ENCODE data around the gene CD302.
A peak's percentile ranks its signal among the peaks of the same experiment; 100 is the strongest.

The CD302 gene, protein sequence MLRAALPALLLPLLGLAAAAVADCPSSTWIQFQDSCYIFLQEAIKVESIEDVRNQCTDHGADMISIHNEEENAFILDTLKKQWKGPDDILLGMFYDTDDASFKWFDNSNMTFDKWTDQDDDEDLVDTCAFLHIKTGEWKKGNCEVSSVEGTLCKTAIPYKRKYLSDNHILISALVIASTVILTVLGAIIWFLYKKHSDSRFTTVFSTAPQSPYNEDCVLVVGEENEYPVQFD

DNA sequence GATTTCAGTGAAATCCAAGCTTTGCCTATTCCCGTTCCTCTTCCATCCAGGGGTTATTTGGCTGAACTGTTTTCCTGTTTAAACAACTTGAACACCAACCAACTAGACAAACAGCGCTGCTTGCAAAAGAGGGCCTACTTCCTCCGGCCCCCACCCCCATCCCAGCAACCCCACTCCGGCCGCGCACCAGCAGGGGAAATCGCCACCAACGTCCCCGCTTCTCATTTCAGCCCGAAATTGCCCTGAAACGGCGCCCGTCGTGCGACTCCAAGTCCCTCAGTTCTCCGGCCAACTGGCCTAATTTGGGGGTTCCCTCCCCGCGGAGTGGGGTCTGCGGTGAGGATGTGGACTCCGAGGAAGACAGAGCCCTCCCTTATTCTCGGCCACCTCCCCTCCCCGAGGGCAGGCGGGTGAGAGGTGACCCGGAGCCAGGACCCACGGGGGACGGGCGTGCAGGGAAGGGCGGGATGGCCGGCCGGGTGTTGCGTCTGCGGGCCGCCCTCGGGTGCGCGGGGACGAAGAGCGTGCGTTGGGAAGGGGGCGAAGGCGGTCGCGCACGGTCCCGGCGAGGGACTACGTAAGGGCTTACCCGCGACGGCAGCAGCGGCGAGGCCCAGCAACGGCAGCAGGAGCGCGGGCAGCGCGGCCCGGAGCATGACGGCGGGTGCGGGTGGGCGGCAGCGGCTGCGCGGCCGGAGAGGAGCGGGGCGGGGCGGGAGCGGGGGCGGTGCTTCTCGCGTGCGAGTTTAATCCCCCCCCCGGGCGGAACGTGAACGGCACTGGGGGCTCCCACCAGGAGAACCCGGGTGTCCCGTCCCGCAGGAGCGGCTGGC, at the start of gene CD302:
Gene CD302 (minus strand): TSS at position 666 of the 833 bp plus-strand sequence. CDS start 10 bp downstream, at position 656.
- peak within 1 kb of the TSS; percentile 46 for H3K27ac ChIP-seq
- H3K4me3 ChIP-seq (ENCODE audit: low read depth, low read length), result peak within 1 kb of the TSS; percentile 96
- no peaks in the 10 kb centered on the region for H3K27me3 ChIP-seq (ENCODE audit: insufficient read depth, low read depth, severe bottlenecking)
- no peaks in the 10 kb centered on the region for H3K9me3 ChIP-seq (ENCODE audit: severe bottlenecking)
- no peaks in the 10 kb centered on the region for H3K36me3 ChIP-seq
- TF ChIP-seq, protein P1, sequence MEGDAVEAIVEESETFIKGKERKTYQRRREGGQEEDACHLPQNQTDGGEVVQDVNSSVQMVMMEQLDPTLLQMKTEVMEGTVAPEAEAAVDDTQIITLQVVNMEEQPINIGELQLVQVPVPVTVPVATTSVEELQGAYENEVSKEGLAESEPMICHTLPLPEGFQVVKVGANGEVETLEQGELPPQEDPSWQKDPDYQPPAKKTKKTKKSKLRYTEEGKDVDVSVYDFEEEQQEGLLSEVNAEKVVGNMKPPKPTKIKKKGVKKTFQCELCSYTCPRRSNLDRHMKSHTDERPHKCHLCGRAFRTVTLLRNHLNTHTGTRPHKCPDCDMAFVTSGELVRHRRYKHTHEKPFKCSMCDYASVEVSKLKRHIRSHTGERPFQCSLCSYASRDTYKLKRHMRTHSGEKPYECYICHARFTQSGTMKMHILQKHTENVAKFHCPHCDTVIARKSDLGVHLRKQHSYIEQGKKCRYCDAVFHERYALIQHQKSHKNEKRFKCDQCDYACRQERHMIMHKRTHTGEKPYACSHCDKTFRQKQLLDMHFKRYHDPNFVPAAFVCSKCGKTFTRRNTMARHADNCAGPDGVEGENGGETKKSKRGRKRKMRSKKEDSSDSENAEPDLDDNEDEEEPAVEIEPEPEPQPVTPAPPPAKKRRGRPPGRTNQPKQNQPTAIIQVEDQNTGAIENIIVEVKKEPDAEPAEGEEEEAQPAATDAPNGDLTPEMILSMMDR (IDR thresholded peaks at IDR 0.05; ENCODE audit: low read depth, low read length), result no peak
- peak; percentile 74 for DNase-seq

DNA sequence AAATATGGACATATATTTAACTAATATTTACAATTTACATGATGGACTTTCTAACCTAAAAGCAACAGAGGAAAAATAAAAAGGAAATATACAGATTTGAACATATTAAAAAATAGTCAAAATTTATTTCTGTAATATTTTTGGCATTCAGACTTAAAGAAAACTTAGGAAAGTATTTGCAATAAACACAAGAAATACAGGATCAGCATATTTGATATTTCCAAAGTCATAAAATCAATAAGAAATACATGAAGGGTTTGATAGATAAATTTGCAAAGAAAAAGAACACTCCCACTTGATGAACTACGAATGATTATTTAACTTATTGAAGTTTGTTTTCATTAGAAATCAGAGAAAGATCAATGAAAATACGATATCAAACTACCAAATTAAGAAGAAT, 48.6 kb upstream of the CD302 start:
- TF ChIP-seq, protein P1 (IDR thresholded peaks at IDR 0.05; ENCODE audit: low read depth, low read length), result no peak
- no peak overlapping the region for H3K27ac ChIP-seq
- H3K36me3 ChIP-seq, result no peaks in the 10 kb centered on the region
- H3K9me3 ChIP-seq (ENCODE audit: severe bottlenecking), result no peaks in the 10 kb centered on the region
- H3K27me3 ChIP-seq (ENCODE audit: insufficient read depth, low read depth, severe bottlenecking), result no peaks in the 10 kb centered on the region
- DNase-seq, result no peak
- H3K4me3 ChIP-seq (ENCODE audit: low read depth, low read length), result no peak overlapping the region

DNA sequence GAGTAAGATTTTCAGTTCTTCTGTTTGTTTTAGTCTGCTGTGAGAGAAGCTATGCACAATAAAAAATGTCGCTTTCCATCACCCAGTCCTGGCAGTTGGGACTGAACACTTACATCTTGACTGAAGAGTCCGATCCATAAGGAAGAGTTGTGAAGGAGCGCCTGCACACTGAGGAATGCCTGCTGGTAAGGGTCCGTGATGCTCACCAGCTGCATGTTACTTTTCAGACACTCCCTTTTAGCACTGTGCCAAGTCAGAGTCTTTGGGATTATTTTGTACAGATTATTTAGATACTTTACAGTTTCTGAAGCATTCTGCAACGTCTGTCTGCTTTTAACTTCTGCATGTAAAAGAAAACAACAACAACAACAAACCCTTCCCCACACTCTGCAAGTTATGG, 42.6 kb upstream of the CD302 start:
- no peak for DNase-seq
- H3K9me3 ChIP-seq (ENCODE audit: severe bottlenecking), result no peaks in the 10 kb centered on the region
- H3K4me3 ChIP-seq (ENCODE audit: low read depth, low read length), result no peak overlapping the region
- H3K27me3 ChIP-seq (ENCODE audit: insufficient read depth, low read depth, severe bottlenecking), result no peaks in the 10 kb centered on the region
- no peak overlapping the region for H3K27ac ChIP-seq
- H3K36me3 ChIP-seq, result no peaks in the 10 kb centered on the region
- TF ChIP-seq, protein P1 (IDR thresholded peaks at IDR 0.05; ENCODE audit: low read depth, low read length), result no peak

DNA sequence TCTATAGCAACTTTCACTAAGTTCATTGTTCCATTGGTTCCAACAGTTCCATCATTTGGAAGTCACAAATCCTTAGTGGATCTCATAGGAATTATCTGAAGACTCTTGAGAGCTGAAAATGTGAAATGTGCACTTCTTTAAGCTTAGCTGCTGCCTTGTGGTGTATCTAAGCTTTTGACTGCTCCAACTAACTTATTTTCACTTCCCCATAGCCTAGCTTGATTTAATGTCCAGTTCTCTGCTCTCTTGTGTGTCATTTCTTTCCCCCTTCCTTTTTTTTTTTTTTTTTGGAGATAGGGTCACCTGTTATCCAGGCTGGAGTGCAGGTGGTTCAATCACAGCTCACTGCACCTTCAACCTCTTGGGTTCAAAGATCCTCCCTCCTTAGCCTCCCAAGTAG, 34.9 kb upstream of the CD302 start:
- H3K27me3 ChIP-seq (ENCODE audit: insufficient read depth, low read depth, severe bottlenecking), result no peaks in the 10 kb centered on the region
- DNase-seq, result no peak
- H3K27ac ChIP-seq, result no peak overlapping the region
- H3K9me3 ChIP-seq (ENCODE audit: severe bottlenecking), result no peaks in the 10 kb centered on the region
- H3K36me3 ChIP-seq, result no peaks in the 10 kb centered on the region
- TF ChIP-seq, protein P1 (IDR thresholded peaks at IDR 0.05; ENCODE audit: low read depth, low read length), result no peak
- H3K4me3 ChIP-seq (ENCODE audit: low read depth, low read length), result no peak overlapping the region

DNA sequence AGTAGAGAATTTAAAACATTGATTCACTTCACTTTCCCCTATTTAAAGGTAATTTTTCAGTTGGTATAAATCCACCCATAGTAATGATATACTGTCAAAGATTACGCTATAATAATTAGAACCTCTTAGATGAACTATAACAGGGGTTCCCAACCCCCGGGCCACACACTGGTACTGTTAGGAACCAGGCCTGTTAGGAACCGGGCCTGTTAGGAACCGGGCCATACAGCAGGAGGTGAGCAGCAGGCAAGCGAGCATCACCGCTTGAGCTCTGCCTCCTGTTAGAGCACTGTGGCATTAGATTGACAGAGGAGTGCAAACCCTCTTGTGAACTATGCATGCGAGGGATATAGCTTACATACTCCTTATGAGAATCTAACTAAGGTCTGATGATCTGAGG, 34.0 kb upstream of the CD302 start:
- no peak overlapping the region for H3K27ac ChIP-seq
- DNase-seq, result no peak
- no peaks in the 10 kb centered on the region for H3K27me3 ChIP-seq (ENCODE audit: insufficient read depth, low read depth, severe bottlenecking)
- TF ChIP-seq, protein P1 (IDR thresholded peaks at IDR 0.05; ENCODE audit: low read depth, low read length), result no peak
- no peaks in the 10 kb centered on the region for H3K9me3 ChIP-seq (ENCODE audit: severe bottlenecking)
- no peak overlapping the region for H3K4me3 ChIP-seq (ENCODE audit: low read depth, low read length)
- no peaks in the 10 kb centered on the region for H3K36me3 ChIP-seq

Measured in WERI-Rb-1 (cell line).